T-helper 22 cell (primary cell): ENCODE data around the gene MCHR1.
"Not testable (repeated sequence)": the region's sequence is repeated elsewhere in the genome, so short reads cannot be mapped to it uniquely, and the experiment has no call there.

Source experiments
- DNase-seq: peaks from one replicate; pipeline ENCODE4 v3.0.0-alpha.2; 2020; ENCODE audit warnings: low read depth

Gene MCHR1

DNA sequence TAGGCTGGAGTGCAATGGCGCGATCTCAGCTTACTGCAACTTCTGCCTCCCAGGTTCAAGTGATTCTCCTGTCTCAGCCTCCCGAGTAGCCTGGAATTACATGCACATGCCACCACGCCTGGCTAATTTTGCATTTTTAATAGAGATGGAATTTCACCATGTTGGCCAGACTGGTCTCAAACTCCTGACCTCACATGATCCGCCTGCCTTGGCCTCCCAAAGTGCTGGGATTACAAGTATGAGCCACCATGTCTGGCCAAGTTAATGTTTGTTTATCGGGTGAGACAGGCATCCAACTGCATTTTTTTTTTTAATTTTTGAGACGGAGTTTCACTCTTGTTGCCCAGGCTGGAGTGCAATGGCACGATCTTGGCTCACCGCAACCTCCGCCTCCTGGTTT, 22.6 kb upstream of the MCHR1 start:
- DNase-seq, result not testable (repeated sequence)

DNA sequence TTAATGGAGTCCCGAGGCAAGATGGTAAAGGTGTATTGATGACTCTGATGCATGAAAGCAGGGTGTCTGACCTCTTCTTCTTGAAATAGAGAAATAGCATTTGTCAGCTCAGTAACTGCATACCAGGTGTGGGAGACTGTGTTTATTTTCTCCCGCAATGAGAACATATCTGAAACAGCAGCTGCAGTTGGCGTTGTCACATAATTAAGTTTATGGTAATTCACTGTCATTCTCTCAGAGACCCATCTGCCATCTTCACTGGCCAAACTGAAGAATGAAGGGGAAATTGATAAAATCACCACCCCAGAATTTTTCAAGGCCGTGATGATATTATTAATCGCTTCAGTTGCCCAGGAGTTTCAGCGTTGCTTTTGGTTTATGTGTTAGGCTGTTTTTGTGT, 20.1 kb upstream of the MCHR1 start:
- no peak for DNase-seq

DNA sequence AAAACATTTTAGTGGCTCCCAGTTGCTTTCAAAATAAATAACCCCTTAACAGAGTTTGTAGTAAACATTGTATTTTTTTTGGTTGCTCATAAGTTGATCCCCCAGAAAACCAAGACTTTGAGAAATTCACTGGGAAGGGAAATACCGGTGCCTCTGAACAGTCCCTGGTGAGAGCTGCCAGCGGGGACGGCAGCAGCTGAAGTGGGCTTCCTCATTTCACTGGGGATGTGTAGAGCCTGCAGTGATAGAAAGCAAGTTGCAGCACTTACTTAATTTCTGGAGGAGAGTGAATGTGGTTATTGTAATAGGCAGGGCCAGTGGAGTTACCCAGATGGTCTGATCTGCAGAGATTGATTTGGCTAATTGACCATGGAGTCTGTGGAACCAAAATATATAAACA, 18.6 kb upstream of the MCHR1 start:
- no peak for DNase-seq

DNA sequence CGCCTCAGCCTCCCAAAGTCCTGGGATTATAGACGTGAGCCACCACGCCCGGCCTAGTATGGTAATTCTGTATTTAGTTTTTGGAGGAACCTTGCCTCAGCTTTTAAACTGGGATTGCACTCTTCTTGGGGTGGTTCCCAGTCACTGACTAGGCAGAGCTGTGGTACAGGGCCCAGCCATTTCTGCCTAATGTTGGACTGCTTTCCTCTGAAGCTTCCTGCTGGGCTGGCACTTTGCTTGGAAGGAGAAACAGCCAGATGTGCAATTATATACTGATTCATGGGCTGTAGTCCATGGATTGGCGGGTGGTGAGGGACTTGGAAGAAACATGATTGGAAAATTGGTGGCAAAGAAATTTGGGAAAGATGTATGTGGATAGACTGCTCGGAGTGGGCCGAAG, 17.6 kb upstream of the MCHR1 start:
- no peak for DNase-seq

DNA sequence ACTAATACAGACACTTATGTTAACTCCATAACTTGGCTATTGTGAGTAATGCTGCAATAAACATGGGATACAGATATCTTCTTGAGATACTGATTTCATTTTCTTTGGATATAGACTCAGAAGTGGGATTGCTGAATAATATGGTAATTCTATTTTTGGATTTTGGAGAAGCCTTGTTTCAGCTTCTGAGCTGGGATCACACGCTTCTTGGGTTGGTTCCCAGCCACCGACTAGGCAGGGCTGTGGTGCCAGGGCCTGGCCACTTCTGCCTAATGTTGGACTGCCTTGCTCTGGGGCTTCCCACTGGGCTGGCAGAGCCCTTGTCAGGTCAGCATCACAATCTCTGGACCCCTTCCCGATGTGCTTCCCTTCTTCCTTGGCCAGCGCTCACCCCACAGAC, 14.0 kb upstream of the MCHR1 start:
- no peak for DNase-seq

DNA sequence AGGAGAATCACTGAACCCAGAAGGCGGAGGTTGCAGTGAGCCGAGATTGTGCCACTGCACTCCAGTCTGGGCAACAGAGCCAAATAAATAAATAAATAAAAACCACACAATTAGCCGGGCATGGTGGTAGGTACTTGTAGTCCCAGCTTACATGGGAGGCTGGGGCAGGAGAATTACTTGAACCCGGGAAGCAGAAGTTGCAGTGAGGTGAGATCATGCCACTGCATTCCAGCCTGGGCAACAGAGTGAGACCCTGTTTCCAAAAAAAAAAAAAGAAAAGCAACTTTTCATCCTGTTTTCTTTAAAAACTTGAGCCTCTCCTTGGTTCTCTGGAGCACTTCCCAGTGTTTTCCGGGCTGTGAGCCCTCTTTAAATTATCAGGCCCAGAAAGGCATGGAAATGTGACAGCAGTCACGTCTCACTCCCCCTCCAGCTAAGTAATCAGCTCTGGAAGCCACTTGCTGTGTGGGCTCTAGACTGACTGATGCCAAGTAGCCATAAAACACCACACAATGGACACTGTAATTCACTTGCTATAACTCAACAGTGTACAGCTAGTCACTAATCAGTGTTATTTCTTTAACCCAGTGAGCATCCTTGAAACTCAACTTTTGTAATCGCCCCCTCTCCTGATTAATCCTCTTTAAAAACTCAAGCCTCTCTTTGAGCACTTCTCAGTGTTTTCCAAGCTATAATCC, 13.0 kb upstream of the MCHR1 start:
- DNase-seq, result no peak

DNA sequence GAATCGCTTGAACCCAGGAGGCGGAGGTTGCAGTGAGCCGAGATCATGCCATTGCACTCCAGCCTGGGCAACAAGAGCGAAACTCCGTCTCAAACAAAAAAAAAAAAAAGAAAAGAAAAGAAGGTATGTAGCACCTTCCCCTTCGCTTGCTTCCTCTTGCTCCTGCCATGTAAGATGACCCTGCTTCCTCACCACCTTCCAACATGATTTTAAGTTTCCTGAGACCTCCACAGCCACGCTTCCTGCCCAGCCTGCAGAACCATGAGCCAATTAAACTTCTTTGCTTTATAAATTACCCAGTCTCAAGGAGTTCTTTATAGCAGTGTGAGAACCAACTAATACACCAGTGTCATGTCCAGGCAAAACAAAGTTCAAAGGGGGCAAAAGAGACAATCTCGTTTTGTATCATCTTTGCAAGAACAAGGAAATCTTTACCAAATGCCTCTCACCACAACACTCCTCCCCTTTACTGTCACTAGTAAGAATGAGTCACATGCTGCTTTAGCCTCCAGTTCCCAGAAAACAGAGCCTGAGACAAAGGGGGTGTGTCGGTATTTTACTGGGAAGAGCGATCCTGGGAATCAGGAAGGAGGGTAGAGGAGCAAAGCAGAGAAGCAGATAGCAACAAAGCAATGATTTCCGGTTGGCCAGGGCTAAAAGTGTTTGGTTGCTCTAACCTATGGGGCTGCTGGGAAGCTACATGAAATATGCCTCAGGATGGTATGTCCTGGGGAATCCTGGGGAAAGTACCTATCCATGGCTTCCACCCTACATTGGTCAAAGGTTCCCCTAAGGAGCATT, 10.5 kb upstream of the MCHR1 start:
- DNase-seq, result no peak

DNA sequence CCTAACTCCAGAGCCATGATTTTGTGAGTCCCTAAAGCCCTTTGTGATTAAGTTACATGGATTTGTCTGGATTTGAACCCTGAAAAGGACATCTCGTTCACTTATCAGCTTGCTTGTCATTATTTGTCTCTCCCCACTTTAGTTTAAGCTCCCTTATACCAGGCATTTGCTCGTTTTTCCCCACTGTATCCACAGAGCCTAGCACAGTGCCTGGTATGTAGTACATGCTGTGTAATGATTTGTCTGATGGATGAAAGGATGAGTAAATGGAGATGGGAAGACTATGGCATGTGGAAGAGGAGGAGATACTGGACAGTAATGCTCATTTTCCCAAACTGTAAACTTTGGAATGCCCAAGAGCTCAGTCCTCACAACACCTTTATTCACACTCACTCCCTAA, 9.2 kb upstream of the MCHR1 start:
- DNase-seq, result no peak

DNA sequence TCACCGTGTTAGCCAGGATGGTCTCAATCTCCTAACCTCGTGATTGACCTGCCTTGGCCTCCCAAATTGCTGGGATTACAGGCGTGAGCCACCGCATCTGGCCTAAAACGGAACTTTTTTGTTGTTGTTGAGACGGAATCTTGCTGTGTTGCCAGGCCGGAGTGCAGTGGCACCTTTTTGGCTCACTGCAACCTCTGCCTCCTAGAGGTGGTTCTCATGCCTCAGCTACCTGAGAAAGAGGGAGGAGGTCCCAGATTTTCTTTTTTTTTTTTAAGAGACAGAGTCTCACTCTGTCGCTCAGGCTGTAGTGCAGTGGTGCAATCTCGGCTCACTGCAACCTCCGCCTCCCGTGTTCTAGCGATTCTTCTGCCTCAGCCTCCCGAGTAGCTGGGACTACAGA, 7.9 kb upstream of the MCHR1 start:
- no peak for DNase-seq

DNA sequence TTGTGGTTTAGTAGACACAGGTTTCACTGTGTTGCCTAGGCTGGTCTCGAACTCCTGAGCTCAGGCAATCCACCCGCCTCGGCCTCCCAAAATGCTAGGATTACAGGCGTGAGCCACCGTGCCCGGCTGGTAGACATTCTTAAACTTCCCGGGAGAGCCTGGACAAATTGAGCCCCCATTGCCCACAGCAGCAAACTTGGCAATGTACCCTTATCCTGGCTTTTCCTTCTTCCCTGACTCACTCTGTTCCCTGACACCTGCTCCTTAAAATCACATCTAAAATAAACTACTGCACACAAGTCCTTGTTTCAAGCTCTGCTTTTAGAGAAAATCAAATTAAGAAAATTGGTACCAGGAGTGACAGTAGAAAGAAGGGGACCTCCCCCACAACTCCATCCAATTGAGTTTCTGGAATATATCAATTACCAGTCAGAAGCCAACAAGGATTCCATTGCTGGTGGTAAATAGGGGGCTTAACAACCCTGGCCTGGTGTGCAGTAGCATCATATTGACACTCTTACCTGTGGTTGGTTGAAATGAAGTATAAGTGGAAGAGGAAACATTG, 7.4 kb upstream of the MCHR1 start:
- no peak for DNase-seq

DNA sequence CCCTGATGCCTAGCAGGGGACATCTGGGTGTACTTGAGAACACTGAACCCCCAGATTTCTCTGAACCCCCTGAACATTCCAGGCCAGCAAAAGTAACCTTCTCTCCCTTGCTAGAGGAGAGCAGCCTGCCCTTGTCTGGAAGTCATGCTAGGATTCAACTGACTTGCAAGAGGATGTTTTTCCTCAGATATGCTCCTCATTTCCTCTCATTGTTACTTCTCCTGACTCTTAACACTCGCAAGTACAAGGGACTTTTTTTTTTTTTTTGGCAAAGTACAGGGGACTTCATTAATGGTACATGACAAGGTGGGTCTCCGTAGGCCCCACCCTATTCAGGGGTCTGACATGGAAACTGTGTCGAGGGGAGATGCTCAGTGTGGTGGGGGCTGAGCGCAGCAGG, 6.3 kb upstream of the MCHR1 start:
- no peak for DNase-seq

DNA sequence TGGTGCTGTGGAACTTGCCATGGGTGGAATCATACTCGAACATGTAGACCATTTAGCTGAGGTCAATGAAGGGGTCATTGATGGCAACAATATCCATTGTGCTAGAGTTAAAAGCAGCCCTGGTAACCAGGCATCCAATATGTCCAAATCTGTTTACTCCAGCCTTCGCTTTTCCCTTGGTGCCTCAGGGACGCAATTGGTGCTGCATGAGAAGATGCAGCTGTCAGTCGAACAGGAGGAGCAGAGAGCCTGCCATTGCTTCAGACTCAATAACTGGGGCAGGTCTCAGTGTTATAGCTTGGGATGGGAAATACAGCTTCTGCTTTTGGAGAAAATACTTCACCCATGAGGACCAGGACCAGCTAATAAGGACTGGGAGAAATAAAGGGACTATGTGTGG, 5.0 kb upstream of the MCHR1 start:
- DNase-seq, result no peak

DNA sequence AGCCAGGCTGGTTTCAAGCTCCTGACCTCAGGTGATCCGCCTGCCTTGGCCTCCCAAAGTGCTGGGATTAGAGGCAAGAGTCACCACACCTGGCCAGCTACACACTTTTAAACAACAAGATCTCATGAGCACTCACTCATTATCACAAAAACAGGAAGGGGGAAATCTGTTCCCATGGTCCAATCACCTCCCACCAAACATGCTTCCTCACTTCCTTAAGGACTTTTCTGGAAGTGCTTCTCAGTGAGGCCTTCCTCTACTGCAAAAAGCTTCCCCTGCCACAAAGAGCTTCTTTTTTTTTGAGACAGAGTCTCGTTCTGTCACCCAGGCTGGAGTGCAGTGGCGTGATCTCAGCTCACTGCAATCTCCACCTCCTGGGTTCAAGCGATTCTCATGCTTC, 3.1 kb upstream of the MCHR1 start:
- not testable (repeated sequence) for DNase-seq

DNA sequence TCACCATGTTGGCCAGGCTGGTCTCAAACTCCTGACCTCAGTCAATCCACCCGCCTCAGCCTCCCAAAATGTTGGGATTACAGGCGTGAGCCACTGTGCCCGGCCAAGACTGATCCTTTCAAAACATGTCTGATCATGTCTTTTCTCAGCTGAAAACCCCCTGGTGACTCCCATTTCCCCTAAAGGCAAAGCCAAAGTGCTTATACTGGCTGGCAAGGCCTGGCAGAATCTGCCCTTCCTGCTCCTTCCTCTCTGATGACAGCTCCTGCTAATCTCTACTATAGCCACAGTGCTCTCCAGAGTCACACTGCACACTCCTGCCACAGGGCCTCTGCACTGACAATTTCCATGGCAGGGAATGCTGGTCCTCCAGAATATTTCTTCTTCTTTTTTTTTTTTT, 2.6 kb upstream of the MCHR1 start:
- DNase-seq, result no peak

DNA sequence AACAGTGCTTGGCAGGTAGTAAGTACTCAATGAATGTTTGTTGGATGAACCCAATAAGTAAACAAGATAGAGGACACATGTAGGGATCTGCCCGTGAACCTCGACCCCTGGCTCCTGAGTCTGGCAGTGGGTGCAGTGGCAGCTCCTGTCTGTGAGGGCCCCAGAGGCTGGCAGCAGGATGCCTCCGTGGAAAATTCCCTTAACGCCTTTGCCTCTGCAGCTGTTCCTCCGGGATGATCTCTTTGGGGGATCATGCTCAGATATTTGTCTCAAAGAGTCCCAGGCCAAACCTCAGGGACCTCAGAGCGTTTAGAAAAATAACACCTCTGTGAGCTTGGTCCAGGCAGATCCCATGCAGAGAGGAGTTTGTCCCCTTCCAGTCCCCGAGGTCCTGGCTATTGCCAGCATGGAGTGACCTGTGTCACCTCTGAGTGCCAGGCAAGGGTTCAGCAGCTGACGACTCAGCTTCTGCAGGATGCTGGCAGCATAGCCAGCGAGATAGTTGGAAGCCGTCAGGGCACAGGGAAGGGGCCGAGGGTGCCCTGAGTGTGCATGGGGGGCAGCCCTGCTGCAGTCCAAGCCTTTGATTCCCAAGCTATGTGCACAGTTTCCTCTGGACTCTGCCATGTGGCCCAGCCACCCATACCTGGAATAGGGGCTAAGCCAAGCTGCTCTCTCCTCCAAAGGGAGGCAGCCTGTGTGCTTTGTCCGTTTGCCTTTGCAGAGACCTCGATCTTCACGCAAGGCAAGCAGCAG, 613 bp upstream of the MCHR1 start:
- DNase-seq, result no peak

DNA sequence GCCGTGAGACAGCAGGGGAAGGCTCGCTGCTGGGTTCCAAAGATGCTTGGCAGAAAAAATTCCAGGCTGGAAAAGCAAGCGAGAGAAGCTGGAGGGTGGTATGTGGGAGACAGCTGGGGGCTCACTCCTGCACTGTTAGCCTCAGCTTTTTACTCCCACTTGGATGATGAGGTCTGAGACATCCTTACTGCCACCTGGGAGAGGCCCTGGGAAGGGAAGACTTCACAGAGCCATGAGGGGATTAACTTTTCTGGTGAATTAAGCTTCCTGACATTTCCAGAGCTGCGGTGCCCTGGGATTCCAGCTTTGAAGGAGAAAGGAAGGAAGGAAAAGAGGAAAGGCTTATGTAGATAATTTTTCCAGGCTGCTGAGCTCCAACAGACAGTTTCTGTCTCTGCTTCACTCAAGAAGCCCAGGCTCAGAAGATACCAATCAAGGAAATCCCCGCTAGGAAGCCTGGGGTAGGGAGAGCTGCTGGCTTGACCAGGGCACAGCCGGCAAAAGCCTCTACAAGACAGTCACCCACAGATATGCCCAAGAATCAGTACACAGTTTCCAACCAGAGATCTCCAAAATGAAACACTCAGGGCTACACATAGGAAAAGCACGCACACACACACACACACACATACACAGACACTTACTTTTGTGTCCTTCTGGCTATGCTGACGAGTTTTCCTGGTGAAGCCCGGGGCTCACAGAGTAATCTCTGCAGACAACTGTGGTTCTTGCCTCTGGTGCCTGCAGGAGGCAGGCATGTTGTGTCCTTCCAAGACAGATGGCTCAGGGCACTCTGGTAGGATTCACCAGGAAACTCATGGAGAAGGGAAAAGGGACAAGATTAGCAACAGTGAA, 907 bp downstream of the MCHR1 start:
- DNase-seq, result no peak

DNA sequence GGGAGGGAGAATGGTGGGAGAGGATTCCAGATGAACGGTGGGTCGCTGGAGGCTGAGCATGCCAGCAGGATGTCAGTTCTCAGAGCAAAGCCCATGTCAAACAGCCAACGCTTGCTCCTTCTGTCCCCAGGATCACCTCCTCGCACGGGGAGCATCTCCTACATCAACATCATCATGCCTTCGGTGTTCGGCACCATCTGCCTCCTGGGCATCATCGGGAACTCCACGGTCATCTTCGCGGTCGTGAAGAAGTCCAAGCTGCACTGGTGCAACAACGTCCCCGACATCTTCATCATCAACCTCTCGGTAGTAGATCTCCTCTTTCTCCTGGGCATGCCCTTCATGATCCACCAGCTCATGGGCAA, 1.5 kb downstream of the MCHR1 start:
- no peak for DNase-seq

DNA sequence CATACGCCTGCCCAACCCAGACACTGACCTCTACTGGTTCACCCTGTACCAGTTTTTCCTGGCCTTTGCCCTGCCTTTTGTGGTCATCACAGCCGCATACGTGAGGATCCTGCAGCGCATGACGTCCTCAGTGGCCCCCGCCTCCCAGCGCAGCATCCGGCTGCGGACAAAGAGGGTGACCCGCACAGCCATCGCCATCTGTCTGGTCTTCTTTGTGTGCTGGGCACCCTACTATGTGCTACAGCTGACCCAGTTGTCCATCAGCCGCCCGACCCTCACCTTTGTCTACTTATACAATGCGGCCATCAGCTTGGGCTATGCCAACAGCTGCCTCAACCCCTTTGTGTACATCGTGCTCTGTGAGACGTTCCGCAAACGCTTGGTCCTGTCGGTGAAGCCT, 2.2 kb downstream of the MCHR1 start:
- no peak for DNase-seq

DNA sequence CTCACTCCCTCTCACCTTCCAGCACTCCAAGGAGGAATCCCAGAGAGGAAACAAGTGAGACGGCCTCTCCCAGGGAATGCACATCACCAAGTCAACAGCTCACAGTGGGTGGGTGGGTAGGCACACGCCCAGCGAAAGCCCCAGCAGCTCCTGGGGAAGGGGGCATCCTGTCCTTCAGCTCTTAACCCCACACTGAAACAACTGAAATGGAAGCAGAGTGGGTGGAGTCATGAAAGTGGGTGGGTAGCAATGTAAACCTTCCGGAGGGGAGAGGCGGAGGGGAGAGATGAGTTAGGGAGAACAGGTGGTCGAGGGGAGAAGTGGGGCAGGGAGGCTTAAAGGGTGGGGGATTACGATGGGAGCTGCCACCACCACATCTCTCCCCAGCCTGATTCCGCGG, 5.4 kb downstream of the MCHR1 start:
- DNase-seq, result no peak

DNA sequence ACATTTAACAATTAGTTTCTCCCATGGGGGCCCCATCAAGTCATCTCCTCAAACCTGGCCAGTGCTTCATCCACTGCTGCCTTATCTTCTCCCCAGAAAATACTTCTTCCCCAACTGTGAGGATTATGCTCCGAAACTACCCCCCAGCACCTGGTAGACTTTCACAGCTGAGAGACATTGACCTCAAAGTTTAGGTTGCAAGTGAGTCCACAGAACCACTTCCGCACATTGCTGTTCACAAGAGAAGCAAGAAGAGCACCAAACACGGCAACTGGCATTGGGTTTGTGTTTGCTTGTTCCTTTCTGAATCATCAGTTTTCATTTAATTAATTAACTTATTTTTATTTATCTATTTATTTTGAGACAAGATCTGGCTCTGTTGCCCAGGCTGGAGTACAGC, 6.1 kb downstream of the MCHR1 start:
- DNase-seq, result no peak

DNA sequence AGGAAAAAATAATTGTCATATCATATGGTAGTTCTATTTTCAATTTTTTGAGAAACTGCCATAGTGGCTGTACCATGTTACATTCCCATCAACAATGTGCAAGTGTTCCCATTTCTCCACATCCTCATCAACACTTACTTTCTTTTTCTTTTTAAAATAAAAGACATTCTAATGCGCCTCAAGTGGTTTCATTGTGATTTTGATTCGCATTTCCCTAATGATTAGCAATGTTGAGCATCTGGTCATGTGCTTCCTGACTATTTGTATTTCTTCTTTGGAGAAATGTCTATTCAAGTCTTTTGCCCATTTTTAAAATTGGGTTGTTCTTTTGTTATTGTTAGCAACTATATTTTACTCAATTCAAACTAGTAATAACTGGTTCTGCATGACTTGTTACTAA, 8.4 kb downstream of the MCHR1 start:
- DNase-seq, result no peak

DNA sequence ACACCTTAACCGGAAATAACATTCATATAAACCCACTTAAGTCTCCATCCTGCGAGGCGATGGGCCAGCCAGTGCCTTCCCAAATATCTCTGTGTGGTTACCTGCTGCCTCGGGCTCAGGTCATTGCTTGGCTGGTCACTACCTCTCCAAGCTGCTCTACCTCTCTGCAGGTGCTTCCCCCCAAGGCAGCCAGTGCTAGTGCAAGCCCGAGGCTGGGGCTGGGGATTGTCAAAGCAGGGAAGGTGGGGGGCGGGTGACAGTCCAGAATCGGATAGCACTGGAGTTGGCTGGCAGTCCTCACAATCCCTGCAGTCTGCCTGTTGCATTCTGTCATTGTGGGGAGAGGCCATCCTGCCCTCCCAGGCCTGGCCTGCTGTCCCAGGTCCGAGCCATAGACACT, 11.1 kb downstream of the MCHR1 start:
- no peak for DNase-seq
